Stimulated activated CD4-positive, alpha-beta T cell treated with anti-CD3 and anti-CD28 coated beads, Interleukin-4, amount 100 ng/mL, for 1 hour (primary cell): ENCODE data around the gene GEN1.

Experiments
- DNase-seq: peaks from one replicate; pipeline ENCODE4 v3.0.0-alpha.2; 2020

GEN1 gene

DNA sequence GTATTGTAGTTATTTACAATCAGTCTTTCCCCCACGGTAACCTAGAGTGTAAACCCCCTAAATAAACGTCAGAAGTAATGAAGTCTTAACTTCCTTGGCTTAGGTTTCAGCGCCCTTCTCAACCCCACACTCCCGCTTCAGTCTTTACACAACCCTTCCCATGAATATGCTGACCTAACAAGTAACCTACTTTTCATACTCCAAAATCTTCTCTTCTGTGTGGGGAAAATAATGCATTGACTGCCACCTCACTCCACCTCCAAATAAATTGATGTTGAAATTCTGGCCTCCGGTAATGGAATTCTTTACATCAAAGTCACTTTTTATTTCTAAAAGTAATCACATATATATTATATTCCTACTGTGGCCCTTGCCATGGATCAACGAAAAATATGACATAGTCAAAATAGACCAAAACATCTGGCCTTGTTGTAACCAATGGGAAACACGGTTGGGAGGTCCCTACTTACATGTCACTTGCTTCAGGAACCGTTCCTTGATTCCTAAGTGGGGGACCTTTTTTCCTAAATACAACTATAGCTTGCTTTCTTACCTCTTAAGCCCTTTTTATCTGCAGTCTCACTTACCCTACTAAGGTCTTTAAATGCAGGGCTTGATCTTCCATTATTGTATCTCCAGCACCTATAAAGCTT is 961 bp downstream of the GEN1 start:
- no peak for DNase-seq

DNA sequence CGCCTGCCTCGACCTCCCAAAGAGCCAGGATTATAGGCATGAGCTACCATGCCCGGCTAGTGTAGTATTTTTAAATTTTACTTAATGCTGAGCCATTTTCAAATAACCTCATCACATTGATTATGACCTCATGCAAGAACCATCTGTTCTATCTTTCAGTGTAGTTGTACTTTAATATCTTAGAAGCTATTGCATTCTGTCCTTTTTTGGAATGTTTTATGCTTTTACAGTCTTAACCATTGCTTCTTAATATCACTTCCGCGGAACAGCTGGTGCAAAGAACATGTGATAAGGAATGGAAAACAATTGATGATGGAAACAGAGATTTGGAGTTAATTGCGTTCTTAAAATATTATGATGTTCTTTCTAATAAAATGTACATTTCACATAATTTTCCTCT is 2.7 kb downstream of the GEN1 start:
- no peak for DNase-seq

DNA sequence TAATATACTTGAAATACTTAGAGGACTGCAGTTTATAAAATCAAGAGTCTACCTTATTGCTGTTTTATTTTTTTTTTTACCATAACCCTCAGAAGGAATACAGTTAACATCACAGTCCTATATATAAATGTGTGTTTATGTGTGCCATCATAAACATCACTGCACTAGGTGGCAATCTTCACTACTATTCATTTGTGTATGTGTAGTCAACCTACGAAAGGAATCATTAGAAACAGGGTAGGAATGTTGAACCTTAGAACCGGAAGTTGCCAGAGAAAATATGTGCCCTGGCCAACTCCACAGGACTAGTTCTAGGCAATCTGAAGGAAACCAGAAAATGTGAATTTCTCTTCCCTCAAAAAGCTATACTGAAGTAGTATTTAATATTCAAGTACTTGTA is 3.4 kb downstream of the GEN1 start:
- no peak for DNase-seq

DNA sequence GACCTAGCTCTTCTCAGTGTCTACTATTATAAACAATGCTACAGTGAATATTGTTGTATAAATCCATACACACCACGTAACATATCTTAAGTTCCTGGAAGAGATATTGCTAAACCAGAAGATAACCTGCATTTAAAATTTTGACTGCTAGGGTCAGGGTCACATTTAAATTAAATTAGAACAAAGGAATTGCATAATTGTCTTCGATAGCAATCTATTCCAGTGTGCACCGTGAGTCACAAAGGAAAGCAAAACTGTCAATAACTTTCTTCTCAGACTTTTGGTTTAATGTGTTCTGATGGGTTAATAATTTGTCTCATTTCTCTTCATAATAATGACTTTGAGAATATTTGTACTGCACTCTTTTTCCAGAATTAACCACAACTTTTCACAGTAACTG is 4.2 kb downstream of the GEN1 start:
- DNase-seq = no peak

DNA sequence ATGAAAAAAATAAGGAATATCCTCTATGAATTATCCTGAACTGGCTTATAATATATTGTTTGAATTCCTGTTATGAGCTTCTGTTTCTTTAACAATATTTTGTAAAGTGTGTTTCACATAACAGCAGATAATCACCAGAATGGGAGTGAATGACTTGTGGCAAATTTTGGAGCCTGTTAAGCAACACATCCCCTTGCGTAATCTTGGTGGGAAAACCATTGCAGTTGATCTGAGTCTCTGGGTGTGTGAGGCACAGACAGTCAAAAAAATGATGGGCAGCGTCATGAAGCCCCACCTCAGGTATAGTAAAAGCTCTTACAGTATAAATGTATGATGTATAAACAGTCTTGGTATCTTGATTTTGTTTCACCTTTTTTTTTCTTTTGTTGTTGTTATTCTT is 5.9 kb downstream of the GEN1 start:
- DNase-seq = no peak

DNA sequence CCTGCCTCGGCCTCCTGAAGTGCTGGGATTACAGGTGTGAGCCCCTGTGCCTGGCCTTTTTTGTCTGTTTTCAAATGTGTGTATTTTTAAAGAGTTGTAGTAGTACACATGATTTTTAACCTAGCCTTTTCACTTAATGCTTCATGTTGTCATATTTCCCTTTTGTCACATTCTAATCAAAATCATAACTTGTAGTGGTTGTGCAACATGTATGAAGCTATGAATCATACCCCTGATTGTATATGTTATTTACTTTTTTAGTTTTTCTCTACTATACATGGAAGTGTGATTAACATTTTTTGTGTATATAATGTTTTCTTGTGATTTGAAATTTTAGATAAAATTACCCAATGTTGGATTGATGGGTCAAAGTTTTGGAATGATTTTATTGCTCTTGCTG is 8.5 kb downstream of the GEN1 start:
- DNase-seq = no peak

DNA sequence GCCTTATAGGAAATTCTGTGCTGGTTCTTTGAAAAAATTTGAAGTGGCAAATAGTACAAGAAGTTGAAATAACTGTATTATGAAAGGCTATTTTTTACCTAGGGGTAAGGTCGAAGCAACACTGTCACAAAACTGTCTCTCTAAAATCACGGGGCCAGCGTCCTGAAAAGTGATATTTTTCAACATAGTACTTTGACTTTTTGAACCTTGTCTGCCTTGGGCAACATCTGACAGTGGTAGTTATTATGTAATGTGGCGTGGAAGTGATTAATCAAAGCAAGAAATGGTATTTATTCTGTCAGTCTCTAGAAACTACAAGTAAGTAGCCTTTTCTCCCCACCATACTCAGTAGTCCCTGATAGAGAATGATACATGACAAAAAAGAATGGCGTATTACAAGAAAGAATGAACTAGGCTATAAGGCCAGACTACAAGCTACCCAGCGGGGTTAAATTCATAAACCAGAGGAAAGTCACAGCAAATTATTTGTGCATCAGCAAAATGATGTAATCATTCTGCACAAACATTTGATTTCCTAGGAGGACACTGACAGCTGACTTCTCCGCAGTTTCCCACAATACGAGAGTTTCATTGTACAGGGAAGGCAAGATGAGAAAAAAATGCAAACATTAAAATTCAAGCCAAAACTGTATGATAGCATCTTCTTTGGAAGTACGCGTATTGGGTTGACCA is 9.8 kb downstream of the GEN1 start:
- DNase-seq = no peak

DNA sequence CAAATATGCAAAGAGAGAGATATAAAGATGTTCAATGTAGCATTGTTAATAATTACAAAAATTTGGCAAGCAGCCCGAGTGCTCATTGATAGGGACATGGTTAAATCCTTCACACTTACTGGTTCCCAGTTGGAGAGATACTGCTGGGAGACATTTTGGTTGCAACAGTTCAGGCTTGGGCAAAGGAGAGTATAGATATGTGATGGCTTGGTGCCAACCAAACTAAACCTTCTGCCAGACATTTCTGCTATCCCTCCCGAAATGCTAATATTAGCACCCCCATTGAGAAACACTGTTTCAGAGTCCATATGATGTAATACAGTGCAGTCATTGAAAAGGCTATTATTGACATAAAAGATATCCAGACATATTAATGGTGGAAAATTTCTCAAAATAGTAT is 11.5 kb downstream of the GEN1 start:
- no peak for DNase-seq

DNA sequence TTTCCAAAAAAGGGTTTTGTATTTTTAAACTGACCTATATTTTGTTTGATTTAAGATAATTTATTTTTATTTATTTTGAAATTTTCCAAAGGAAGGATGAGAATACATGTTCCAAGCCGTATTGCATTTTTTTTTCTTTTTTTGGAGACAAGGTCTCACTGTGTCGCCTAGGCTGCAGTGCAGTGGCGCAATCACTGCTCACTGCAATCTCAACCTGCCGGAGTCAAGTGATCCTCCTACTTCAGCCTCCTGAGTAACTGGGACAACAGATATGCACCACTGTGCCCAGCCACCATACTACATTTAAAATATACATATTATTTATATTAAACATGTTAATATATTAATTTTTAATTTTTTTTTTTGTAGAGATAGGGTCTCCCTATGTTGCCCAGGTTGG is 15.0 kb downstream of the GEN1 start:
- DNase-seq = no peak

DNA sequence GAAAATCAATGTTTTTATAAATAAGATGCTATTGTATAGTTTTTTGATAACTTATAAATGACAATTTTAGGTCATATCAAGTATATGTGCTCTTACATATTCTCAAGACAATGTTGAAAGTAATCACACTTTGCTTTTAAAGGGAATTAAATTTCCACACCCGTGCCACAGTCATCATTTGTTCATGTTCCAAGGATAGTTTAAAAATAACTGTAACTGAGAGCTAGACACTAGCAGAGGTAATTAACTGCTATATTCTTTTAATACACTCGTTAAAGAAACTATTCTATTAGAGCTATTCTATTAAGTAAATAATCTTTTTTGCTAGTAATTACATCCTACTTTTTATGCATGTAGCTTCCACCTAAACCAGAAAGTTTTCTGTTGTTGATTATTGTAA is 18.0 kb downstream of the GEN1 start:
- DNase-seq = no peak

DNA sequence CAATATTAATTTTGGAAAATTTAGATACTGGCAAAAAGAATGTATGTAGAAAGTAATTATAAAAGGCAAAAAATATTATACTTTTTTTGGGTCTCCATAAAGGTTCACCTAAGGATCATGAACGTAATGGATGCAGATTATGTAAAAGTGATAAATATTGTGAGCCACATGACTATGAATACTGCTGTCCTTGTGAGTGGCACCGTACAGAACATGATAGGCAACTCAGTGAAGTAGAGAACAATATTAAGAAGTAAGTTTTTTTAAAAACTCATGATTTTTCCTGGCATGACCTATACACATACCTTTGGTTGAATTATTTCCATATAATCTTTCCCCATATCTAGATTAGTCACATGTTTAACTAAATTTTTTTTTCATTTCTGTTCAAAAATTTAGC is 18.6 kb downstream of the GEN1 start:
- DNase-seq = no peak

DNA sequence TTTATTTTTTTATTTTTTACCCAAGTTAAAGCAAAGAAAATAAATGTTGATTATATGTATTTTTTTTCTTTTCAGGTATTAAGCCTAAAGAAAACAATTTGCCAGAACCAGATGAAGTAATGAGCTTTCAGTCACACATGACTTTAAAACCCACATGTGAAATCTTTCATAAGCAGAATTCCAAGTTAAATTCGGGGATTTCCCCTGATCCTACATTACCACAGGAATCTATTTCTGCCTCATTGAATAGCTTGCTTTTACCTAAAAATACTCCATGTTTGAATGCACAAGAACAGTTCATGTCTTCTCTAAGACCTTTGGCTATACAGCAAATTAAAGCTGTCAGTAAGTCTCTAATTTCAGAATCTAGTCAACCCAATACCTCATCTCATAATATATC is 26.6 kb downstream of the GEN1 start:
- no peak for DNase-seq

DNA sequence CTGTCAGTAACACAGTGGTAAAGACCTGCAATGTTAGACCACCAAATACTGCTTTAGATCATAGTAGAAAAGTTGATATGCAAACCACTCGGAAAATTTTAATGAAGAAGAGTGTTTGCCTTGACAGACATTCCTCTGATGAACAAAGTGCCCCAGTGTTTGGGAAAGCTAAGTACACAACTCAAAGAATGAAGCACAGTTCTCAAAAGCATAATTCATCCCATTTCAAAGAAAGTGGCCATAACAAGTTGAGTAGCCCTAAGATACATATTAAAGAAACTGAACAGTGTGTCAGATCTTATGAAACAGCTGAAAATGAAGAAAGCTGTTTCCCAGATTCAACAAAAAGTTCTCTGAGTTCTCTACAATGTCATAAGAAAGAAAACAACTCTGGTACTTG is 27.5 kb downstream of the GEN1 start:
- DNase-seq = no peak

DNA sequence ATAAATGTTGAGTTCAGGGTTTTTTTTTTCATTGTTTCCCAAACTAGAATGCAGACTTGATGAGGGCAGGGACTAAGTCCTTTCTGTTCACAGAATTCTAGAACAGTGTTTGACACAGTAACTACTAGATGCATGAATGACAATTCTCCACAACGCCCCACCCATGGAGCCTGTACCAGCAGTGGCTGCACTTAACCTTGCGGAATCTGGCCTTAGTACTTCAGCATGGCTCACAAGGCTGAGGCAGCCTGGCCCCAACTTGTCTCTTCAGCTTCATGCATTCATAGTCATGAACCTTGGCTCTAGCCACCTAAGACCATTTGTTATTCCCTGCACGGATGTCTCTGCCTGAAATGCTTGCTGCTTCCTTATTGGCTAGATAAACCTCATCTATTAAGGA is 32.8 kb downstream of the GEN1 start:
- no peak for DNase-seq

DNA sequence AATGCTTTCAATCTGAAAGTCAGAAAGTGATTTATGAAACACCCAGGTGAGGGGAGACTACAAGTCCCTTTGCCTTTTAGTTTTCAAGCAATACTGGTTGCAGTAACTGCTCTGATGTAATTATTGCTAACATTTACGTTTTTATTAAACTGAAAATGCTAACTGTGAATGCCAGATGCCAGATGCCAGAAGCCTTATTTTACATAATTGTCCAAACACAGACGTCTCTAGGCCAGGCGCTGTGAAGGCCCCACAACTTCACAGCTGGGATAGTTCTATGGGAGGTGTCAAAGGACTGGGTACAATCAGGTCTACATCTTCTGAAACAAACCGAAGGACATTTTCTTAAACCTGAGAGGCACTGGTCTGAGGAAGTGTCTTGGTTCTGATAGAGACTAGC is 34.8 kb downstream of the GEN1 start:
- no peak for DNase-seq

DNA sequence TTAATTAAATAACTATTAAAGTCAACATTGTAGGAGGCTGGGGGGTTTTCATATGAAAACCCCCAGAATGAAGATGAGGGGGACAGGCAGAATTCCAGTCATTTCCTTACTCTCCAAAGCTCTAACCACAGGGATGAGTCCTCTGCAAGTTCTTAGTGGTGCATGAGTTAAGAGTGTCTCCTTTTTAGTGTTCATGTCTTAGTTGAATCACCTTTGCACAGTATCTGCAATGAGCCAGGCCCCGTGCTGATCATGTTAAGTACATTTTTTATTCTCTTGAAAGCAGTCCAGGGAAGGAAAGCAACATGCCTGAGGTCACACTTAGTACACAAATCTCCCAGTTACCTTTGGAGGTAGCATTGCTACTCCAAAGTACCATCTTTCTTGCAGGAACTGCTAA is 36.6 kb downstream of the GEN1 start:
- no peak for DNase-seq

DNA sequence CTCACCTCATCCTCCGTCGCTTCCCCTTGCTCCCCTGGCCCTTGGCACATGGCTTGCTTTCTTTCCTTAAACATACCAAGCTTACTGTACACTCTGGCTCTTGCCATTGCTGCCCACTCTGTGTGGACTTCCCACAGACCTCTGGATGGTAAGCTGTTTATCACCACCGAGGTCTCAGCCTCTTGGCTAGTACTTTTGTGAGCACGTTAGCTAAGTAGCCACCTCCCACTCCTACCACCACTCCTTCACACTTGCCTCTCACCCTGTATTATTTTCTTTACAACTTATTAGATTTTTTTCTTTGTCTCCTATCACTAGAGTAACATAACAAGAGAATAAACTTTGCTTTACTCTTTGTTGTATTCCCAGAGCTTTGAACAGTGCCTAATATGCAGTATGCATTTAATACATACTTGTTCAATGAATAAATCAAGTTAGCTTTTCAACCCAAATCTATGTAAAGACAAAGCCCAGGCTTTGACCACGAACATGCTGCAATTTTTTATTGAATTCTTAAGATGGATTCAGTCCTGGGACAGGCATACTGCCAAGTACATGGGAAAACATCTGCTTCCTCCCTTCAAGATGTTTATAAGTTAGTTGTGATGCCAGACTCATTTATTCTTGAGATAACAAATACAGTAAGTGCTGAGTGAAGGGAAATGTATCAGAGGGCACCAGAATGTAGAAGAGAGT is 37.3 kb downstream of the GEN1 start:
- no peak for DNase-seq

DNA sequence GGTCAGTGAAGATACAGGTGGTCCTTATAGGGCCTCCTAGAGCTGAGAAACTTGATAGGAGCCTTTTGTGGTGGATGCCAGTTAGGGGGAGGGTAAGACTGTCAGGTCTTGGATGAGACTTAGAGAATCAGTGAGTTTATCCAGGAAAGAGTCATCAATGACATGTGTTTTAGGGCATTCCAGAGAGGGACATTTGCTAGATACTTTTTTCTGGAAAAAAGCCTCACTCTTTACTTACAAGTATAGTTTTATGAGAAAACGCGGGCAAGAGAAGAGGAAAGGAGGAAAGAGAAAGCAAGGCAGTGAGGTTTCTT is 37.8 kb downstream of the GEN1 start:
- DNase-seq = no peak

DNA sequence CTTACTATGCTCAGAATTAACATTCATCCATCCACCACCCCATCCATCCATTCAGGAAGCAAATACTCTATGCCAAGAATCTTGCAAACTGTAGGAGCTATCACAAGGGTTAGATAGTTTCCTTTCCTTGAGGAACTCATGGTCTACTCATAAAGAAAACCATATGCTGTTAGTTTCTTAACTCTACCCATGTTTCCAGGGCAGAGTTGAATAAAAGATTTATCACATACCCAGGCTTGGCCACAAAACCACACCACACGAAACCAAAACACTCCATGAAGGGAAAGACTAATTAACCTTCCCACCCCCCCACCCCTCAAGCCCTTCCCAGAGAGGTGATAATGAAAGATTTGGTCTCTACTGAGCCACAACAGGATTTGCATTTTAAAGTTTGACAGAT is 38.6 kb downstream of the GEN1 start:
- DNase-seq = no peak

DNA sequence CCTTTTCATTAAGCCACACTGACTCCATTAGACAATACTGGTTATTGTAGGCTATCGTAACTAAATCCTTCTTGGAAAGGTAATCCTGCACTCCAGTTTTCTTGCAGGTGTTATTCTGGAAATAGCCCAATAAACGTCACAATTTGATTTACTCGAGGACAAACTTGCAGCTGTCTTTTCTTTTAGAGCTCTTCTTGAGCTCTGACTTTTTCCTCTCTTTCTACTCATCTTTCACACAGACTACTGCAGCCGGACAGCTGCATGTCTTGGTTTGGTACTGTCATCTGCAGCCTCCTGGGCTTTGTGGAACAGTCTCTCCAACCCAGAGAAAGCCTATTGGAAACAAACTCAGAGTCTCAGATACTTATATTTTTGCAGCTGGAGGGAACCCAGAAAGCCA is 39.4 kb downstream of the GEN1 start:
- DNase-seq = no peak

DNA sequence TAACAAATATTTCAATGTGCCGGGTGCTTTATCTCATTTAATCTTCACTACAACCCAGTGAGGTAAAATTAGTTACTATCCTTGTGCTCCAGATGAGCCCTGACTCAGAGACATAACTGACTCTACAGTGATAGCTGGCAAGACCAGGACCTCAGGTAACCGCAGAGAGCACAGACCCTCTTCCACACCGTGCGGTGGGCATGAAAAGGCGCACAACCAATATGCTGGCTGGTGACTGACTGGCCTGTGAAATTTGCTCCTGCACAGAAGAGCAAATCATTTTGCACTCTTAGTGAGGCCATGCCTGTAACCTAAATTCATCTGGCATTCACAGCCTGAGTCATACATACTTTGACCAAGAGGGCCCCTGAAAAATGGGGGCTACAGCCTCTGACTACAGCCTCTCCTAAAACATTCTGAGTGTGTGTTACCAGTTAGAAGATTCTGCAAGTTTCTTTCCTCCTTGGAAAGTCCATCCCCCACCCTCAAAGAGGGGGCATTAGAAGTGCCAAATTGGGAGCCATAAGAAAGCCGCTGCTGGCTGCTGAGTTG is 39.9 kb downstream of the GEN1 start:
- no peak for DNase-seq

DNA sequence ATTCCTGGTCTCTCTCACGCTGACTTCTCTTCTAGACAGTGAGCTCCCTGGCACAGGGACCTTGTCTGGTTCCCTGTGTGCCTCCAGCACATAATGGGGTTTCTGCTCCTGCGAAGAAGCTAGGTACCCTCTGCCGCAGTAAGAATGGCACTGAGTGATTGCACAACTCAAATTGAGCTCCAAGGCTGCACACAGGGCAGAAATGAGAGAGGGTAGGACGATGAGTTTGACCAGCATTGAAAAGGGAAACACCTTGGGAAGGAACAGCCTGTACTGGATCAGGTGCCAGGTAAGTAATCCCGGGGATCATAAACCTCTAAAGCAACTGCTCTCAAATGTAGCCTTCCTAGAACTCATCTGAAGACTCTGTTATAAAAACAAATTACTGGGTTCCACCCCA is 41.4 kb downstream of the GEN1 start:
- no peak for DNase-seq

DNA sequence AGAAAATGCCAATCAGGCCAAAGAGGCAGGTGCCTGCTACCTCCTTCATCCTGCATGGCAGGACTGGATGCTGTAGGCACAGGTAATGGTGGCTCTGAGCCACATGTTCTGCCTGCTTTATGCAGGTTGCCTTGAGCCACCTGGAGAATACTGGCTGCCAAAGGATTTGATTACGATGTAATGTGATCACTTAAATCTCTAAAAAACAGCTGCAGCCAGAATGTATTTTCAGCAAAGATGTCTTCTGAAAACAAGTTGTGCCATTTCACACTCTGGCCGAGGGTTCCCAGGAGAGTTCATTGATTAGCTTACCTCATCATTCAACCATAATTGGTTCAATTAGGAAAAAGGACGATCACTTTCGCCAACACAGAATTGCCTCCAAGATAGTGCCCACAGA is 44.4 kb downstream of the GEN1 start:
- no peak for DNase-seq

DNA sequence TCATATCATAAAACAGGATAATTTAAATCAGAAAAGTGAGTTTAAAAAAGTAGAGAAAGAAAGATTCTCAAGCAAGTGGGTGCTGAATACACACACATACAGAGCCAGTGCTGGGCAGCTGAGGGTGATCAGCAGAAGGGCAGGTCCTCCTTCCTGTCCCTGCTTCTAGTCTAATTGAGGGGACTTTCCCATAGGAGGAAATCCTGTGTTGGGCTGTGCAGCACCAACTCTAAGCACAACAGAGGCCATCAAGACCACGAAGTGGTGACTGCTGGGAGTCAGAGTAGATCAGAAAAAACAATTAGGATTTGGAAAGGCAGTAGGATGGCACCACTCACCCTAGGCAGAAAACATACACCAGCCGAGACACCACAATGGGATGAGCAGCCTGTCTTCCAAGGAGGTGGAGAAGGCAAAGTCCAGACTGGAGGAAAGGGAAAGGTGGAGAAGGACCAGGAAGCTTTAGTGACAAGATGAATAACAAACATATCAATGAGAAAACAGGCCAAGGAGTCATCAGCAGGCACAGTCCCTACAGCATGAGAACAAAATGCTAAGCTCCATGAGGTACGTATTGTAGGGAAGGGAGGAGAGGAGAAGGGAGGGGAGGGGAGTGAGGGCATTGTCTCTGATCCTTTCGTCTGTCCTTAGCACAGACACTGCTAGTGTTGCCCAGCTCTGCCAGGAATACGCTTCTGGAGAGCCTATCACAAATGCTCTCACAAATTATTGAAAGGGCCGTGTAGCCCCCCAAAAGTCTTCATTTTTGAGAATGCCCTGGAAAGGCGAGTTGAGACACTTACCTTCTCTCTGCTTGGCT is 45.6 kb downstream of the GEN1 start:
- DNase-seq = no peak
